DMS114 treated with DMSO at 0.1 percent for 48 hours (cell line): Measurements from ENCODE around the gene EIF2B4.
"Not testable (repeated sequence)": the region's sequence is repeated elsewhere in the genome, so short reads cannot be mapped to it uniquely, and the experiment has no call there.

Experiments
- DNase-seq: peaks from one replicate; lab custom pipeline; 2025; ENCODE audit not compliant: unreplicated experiment; lab: John Stamatoyannopoulos, UW

EIF2B4 gene

GRCh38 chr2:27378096-27378808 lies 8.1 kb upstream of the EIF2B4 start:
- DNase-seq: peak; percentile 18

- DNase-seq: no peak
Observed at GRCh38 chr2:27377618-27378095, 7.5 kb upstream of the EIF2B4 start.

- no peak for DNase-seq
Observed at GRCh38 chr2:27376866-27377617, 6.9 kb upstream of the EIF2B4 start.

- no peak for DNase-seq
Observed at GRCh38 chr2:27376151-27376865, 6.2 kb upstream of the EIF2B4 start.

GRCh38 chr2:27375513-27376099 lies 5.5 kb upstream of the EIF2B4 start:
- DNase-seq: no peak

GRCh38 chr2:27373567-27373966 lies 3.4 kb upstream of the EIF2B4 start:
- no peak for DNase-seq

GRCh38 chr2:27372937-27373336 lies 2.8 kb upstream of the EIF2B4 start:
- no peak for DNase-seq

GRCh38 chr2:27370816-27371620 lies 880 bp upstream of the EIF2B4 start:
- DNase-seq: no peak

GRCh38 chr2:27369471-27370025 lies 590 bp downstream of the EIF2B4 start:
- DNase-seq: no peak

- no peak for DNase-seq
Observed at GRCh38 chr2:27363933-27364332, 6.2 kb downstream of the EIF2B4 start.

GRCh38 chr2:27362678-27363420 lies 7.3 kb downstream of the EIF2B4 start:
- no peak for DNase-seq

GRCh38 chr2:27356382-27357181 lies 13.6 kb downstream of the EIF2B4 start, which contains the start of gene GTF3C2:
TSS of gene GTF3C2 (minus strand) at chr2:27356764. CDS start at chr2:27343554, 13,210 bp downstream.
- peak; percentile 95 for DNase-seq

GRCh38 chr2:27356056-27356381 lies 14.1 kb downstream of the EIF2B4 start:
- no peak for DNase-seq

GRCh38 chr2:27354597-27354927 lies 15.6 kb downstream of the EIF2B4 start:
- no peak for DNase-seq

GRCh38 chr2:27353762-27354596 lies 16.2 kb downstream of the EIF2B4 start:
- DNase-seq: no peak

GRCh38 chr2:27353386-27353761 lies 16.8 kb downstream of the EIF2B4 start:
- not testable (repeated sequence) for DNase-seq

GRCh38 chr2:27351802-27352598 lies 18.1 kb downstream of the EIF2B4 start:
- no peak for DNase-seq
